Measurements from ENCODE around the gene SUMO2.

Gene SUMO2

DNA sequence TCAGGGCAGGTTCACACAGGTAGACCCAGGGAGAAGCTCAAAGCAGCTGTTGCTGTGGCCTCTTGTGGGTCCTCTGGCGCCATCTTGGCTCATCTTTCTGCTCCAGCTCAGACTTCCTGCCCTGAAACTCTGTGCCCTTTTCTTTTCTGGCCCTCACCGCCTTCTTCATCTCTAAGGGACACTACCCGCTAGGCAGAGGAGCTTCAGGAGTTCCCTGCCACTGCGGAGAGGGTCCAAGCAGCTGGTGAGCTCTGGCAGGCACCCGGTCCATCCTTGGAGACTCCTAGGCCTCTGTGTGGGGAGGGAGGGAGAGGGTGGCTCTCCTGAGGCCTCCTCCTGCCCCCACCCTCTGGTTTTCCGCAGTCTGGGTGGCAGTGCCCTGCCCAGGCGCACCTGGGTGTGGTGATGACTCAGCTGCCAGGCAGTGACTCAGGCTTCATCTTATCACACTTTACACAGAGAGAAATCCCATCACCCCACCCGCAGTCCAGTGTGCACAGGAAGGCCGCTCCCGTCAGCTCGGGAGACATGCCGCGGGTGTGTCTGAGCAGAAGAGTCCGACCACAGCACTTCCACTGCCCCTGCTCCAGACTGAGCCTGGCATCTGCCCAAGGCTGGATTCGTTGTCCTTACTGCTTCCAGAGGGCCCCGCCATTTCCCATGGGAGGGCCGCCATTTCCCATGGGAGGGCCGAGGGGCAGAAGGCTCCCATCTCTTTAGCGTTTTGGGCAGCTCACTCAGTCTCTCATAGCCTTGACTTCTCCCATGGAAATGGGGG lies 58.5 kb downstream of the SUMO2 start:
- no peak for DNase-seq (ENCODE audit: low spot score)

GRCh38 chr17:75118307-75118706 lies 64.5 kb downstream of the SUMO2 start:
- no peak for DNase-seq (ENCODE audit: low spot score)

- no peak for DNase-seq (ENCODE audit: low spot score)
Measured at GRCh38 chr17:75116737-75117136, 66.0 kb downstream of the SUMO2 start.
